Activated CD8-positive, alpha-beta T cell treated with anti-CD3 and anti-CD28 coated beads for 36 hours (primary cell): ENCODE results near the gene SELENOI. TPM values are rescaled to one million over a fixed set of nuclear protein-coding genes. Genes with fewer than 3 reads are reported as not detected.

Source experiments
- ATAC-seq: fragments of 200-7000 bp; cut with Tn5 transposase; one replicate; pipeline ENCODE4 v1.10.0; 2021; ENCODE audit warnings: mild to moderate bottlenecking, moderate library complexity
- CTCF ChIA-PET: fragments of 350-600 bp; sonication (Branson Sonifier 250); formaldehyde crosslinking; loops from one replicate; lab custom pipeline; 2021; ENCODE audit warnings: antibody characterized with exemption; lab: Charles Lee
- POLR2A ChIA-PET: fragments of 350-600 bp; sonication (Branson Sonifier 250); formaldehyde crosslinking; loops from one replicate; lab custom pipeline; 2021; ENCODE audit warnings: antibody characterized with exemption; lab: Charles Lee
- DNase-seq: peaks from one replicate; pipeline ENCODE4 v3.0.0-alpha.2; 2020
- H3K27ac Mint-ChIP-seq: one replicate; pipeline ENCODE4 v1.8.0; 2021; ENCODE audit warnings: mild to moderate bottlenecking, mixed read lengths
- H3K27me3 Mint-ChIP-seq: one replicate; pipeline ENCODE4 v1.8.0; 2021; ENCODE audit warnings: mixed read lengths
- H3K36me3 Mint-ChIP-seq: one replicate; pipeline ENCODE4 v1.8.0; 2021; ENCODE audit warnings: low read depth, mixed read lengths
- H3K4me1 Mint-ChIP-seq: one replicate; pipeline ENCODE4 v1.8.0; 2021; ENCODE audit warnings: low read depth, mixed read lengths
- H3K4me3 Mint-ChIP-seq: one replicate; pipeline ENCODE4 v1.8.0; 2021; ENCODE audit warnings: mild to moderate bottlenecking, moderate library complexity, mixed read lengths
- H3K9me3 Mint-ChIP-seq: one replicate; pipeline ENCODE4 v1.8.0; 2021; ENCODE audit warnings: mixed read lengths
- CTCF ChIP-seq: fragments of 200-600 bp; IDR thresholded peaks from one replicate; pipeline ENCODE4 v1.8.0; 2022; ENCODE audit warnings: antibody characterized with exemption, mild to moderate bottlenecking
- intact Hi-C: fragments of 100-400 bp; cut with micrococcal nuclease; formaldehyde crosslinking; loops from one replicate; pipeline ENCODE4 v1.10.0; 2022
- total RNA-seq, 2 experiments: library from RNA; stranded (reverse); gene quantifications; one replicate each; pipeline ENCODE4 v1.2.3, GENCODE V29; 2021

SELENOI gene
- total RNA-seq, 2 experiments from 2014 or later, result 38.9 to 39.1 TPM

DNA sequence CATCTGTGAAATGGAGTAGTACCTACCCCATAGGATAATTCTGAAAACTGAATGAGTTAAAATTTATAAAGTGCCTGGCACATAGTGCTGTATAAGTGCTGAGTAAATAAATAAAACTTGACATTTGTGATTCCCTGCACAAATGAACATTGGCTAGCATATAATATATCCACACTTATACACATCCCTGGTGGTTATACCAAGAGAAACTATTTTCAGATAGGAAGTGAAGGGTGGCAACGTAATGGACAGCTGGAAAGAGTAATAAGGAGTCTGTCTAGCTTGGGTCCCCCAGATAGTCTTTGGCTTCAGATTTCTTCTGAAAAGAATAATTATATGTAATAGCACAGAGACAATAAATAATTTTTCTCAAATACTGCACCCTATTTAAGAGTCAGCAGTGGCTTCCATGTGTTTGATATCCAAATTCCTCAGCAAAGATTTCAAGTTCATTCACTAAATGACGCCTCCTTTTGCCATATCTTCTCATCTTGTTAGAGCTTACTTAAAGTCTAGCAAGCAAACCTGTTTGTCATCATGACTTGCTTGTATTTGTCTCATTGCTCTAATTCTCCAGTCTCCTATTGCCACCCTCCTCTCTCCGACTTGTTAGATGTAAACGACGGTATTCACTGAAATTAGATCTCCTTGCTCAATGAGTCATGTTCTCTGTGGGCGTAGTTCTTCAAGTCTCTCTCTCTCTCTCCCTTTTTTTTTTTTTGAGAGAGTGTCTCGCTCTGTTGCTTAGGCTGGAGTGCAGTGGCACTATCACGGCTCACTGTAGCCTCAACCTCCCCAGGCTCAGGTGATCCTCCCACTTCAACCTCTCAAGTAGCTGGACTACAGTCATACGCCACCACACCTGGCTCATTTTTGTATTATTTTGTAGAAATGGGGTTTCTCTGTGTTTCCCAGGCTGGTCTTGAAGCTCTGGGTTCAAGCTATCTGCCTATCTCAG lies 9.4 kb downstream of the SELENOI start:
- Mint-ChIP-seq H3K4me1 (peaks cover 71% of the 10 kb centered on the region), H3K9me3 (no peaks in the 10 kb centered on the region), H3K27me3 (no peaks in the 10 kb centered on the region), H3K27ac (no peak overlapping the region), H3K4me3 (no peak overlapping the region), H3K36me3 (peaks cover 35% of the 10 kb centered on the region)
- intact Hi-C loops, result no loop called here
- ATAC-seq, result peak; percentile 47
- ChIA-PET POLR2A (no interaction called here), CTCF (no interaction called here)
- TF ChIP-seq CTCF, result no peak
- no peak for DNase-seq

GRCh38 chr2:26356111-26356510 lies 10.2 kb downstream of the SELENOI start:
- no peak for TF ChIP-seq CTCF
- intact Hi-C loops, result no loop called here
- H3K4me1 Mint-ChIP-seq, result peaks cover 72% of the 10 kb centered on the region
- no peaks in the 10 kb centered on the region for H3K9me3 Mint-ChIP-seq
- ATAC-seq (no peak), DNase-seq (no peak)
- H3K4me3 Mint-ChIP-seq, result no peak overlapping the region
- H3K27ac Mint-ChIP-seq, result no peak overlapping the region
- peaks cover 35% of the 10 kb centered on the region for H3K36me3 Mint-ChIP-seq
- no peaks in the 10 kb centered on the region for H3K27me3 Mint-ChIP-seq
- POLR2A ChIA-PET, result interaction anchor here (1.5 to 1.8 kb wide), 2 partner anchors 9 to 11 kb away, joined by 7 to 8 read pairs; partner anchors contain the start of genes ADGRF3 and SELENOI
- CTCF ChIA-PET, result interaction anchor here (1.0 kb wide), 1 partner anchor 77 kb away, joined by 3 read pairs; no protein-coding TSS in a partner anchor

DNA sequence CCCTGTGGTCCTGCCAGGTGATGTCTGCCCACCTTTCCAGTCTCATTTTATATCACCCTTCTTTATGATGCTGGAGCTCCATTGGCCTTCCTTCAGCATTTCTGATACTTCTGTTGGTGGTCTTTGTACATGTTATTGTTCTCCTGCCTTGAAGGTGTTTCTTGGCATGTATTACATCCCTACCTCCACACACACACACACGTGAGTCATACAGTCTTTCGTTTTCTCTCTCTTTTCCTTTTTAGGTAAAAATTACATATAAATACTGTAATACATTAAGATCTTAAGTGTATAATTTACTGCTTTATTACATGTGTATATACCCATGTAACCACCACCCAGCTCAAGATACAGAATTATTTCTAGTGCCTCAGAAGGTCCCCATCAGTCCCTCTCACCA lies 10.8 kb downstream of the SELENOI start:
- intact Hi-C loops, result no loop called here
- POLR2A ChIA-PET, result interaction anchor here (1.0 to 1.8 kb wide), 4 partner anchors 8 to 12 kb away, joined by 3 to 8 read pairs (median 6); partner anchors contain the start of genes ADGRF3 and SELENOI
- no peak for TF ChIP-seq CTCF
- DNase-seq, result no peak
- H3K4me3 Mint-ChIP-seq, result no peak overlapping the region
- no peaks in the 10 kb centered on the region for H3K9me3 Mint-ChIP-seq
- H3K27me3 Mint-ChIP-seq, result no peaks in the 10 kb centered on the region
- H3K36me3 Mint-ChIP-seq, result peaks cover 32% of the 10 kb centered on the region
- no peak overlapping the region for H3K27ac Mint-ChIP-seq
- H3K4me1 Mint-ChIP-seq, result peaks cover 69% of the 10 kb centered on the region
- CTCF ChIA-PET, result interaction anchor here (0.7 to 1.4 kb wide), 3 partner anchors 77 to 389 kb away, joined by 3 read pairs; no protein-coding TSS in a partner anchor
- no peak for ATAC-seq

DNA sequence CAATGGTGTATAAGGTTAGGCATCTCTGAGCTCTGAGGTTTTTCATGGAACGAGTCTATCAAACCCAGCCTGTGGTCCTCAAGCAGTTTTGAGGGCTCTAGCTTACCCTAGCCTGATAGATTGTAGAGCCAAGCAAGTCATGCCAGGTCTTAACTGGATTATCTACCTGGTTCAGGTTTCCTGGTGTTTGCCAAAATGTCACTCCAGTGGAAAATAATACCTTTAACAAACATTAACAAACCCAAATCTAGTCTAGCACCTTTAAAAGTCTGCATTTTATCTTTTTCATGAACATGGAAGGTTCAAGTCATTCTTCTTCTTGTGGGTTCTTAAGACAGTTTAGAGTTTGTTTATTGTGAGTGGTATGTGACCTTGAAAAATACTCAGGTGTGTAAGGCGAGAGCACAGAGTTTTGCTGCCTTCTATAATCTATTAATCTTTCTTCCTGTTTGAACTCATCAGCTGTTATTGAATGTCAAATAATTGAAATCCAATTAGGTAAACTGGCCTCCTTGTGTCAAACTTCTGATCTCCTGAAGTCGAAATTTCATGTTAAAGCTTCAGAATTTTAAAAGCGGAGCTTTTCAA lies 14.0 kb downstream of the SELENOI start:
- Mint-ChIP-seq H3K9me3 (no peaks in the 10 kb centered on the region), H3K4me3 (no peak overlapping the region), H3K4me1 (peaks cover 59% of the 10 kb centered on the region), H3K27ac (no peak overlapping the region), H3K27me3 (no peaks in the 10 kb centered on the region), H3K36me3 (peaks cover 21% of the 10 kb centered on the region)
- intact Hi-C loops, result no loop called here
- DNase-seq, result no peak
- POLR2A ChIA-PET, result no interaction called here
- CTCF ChIA-PET, result no interaction called here
- no peak for TF ChIP-seq CTCF
- no peak for ATAC-seq
